ENCODE results near the gene PCDHGC3. TPM values are rescaled to one million over a fixed set of nuclear protein-coding genes. Genes with fewer than 3 reads are reported as not detected.
A peak's percentile ranks its signal among the peaks of the same experiment; 100 is the strongest.

PCDHGC3 gene
- total and polyA plus RNA-seq, 7 donors, result 7.3 to 25.2 (median 10.4) TPM

GRCh38 chr5:141487131-141487530 lies 11.4 kb downstream of the PCDHGC3 start:
- Histone ChIP-seq H3K4me3 (no peak overlapping the region), H3K27me3 (ENCODE audit: insufficient read depth in 3 of 3, low read length in 2 of 3) (peaks cover 0 to 12% (median 3%) of the 10 kb centered on the region in 3 donors), H3K4me1 (peaks cover 15% of the 10 kb centered on the region), H3K27ac (no peak overlapping the region), H3K36me3 (ENCODE audit: insufficient read depth in 1 of 2, low read depth in 1 of 2) (peaks cover 0 to 14% of the 10 kb centered on the region in 2 donors), H3K9me3 (no peaks in the 10 kb centered on the region)
- TF ChIP-seq CTCF (IDR thresholded peaks at IDR 0.05), result no peak
- intact Hi-C loops (cut with DNase I), result no loop called here
- ATAC-seq, result peak in 1 of 4 donors; percentile 36
- WGBS, 3 donors, result 61 to 73% (median 66%) methylated on average over 7 of the region's 7 CpGs
- no peak for DNase-seq

- peaks cover 0 to 14% of the 10 kb centered on the region in 2 donors for H3K36me3 ChIP-seq (ENCODE audit: insufficient read depth in 1 of 2, low read depth in 1 of 2)
- H3K9me3 ChIP-seq, result no peaks in the 10 kb centered on the region
- H3K27me3 ChIP-seq (ENCODE audit: insufficient read depth in 3 of 3, low read length in 2 of 3), result peaks cover 0 to 6% (median 6%) of the 10 kb centered on the region in 3 donors
- ATAC-seq (peak in 2 of 4 donors; percentile 6 to 14), DNase-seq (no peak)
- TF ChIP-seq CTCF (IDR thresholded peaks at IDR 0.05), result no peak
- H3K4me1 ChIP-seq, result peaks cover 13% of the 10 kb centered on the region
- H3K4me3 ChIP-seq, result no peak within 1 kb of the TSS
- intact Hi-C loops (cut with DNase I), result no loop called here
- 54 to 75% (median 56%) methylated on average over 14 of the region's 14 CpGs for WGBS, 3 donors
- H3K27ac ChIP-seq, result no peak within 1 kb of the TSS
Observed at GRCh38 chr5:141488591-141489561, 13.1 kb downstream of the PCDHGC3 start, which contains the start of gene PCDHGC5. Gene PCDHGC5, plus strand, starts transcription at chr5:141489081. Its CDS starts 160 bp downstream, at chr5:141489241.

- H3K36me3 ChIP-seq (ENCODE audit: insufficient read depth in 1 of 2, low read depth in 1 of 2), result peaks cover 0 to 14% of the 10 kb centered on the region in 2 donors
- peaks cover 0 to 5% (median 0%) of the 10 kb centered on the region in 3 donors for H3K27me3 ChIP-seq (ENCODE audit: insufficient read depth in 3 of 3, low read length in 2 of 3)
- H3K4me3 ChIP-seq, result no peak overlapping the region
- no peak for TF ChIP-seq CTCF (IDR thresholded peaks at IDR 0.05)
- intact Hi-C loops (cut with DNase I), result no loop called here
- 77 to 89% (median 85%) methylated on average over 10 of the region's 10 CpGs for WGBS, 3 donors
- H3K4me1 ChIP-seq, result peaks cover 6% of the 10 kb centered on the region
- no peak for ATAC-seq
- DNase-seq, result no peak
- H3K9me3 ChIP-seq, result no peaks in the 10 kb centered on the region
- H3K27ac ChIP-seq, result no peak overlapping the region
Observed at GRCh38 chr5:141489841-141490240, 14.1 kb downstream of the PCDHGC3 start.

GRCh38 chr5:141490271-141490670 lies 14.5 kb downstream of the PCDHGC3 start:
- Histone ChIP-seq H3K27ac (no peak overlapping the region), H3K36me3 (ENCODE audit: insufficient read depth in 1 of 2, low read depth in 1 of 2) (peaks cover 0 to 16% of the 10 kb centered on the region in 2 donors), H3K4me1 (peaks cover 3% of the 10 kb centered on the region), H3K27me3 (ENCODE audit: insufficient read depth in 3 of 3, low read length in 2 of 3) (peaks cover 0 to 5% (median 0%) of the 10 kb centered on the region in 3 donors), H3K4me3 (no peak overlapping the region), H3K9me3 (no peaks in the 10 kb centered on the region)
- intact Hi-C loops (cut with DNase I), result no loop called here
- 93 to 95% (median 94%) methylated on average over 10 of the region's 10 CpGs for WGBS, 3 donors
- DNase-seq (no peak), ATAC-seq (no peak)
- no peak for TF ChIP-seq CTCF (IDR thresholded peaks at IDR 0.05)

Measured in psoas muscle (tissue), 8 donors.